CD14-positive monocyte (primary cell): ENCODE measurements around the gene ADGRG6. TPM values are rescaled to one million over a fixed set of nuclear protein-coding genes. Genes with fewer than 3 reads are reported as not detected.

ENCODE experiments used
- DNase-seq, 3 donors: peaks; one replicate each; pipeline ENCODE4 v3.0.0-alpha.2; 2011 to 2022
- H2AFZ ChIP-seq: 2 replicates; pipeline ENCODE4 v1.6.0; 2012; ENCODE audit warnings: mild to moderate bottlenecking, low read depth, low read length, inconsistent platforms; ENCODE audit not compliant: insufficient read depth, poor library complexity, severe bottlenecking
- H3K27ac ChIP-seq, 2 donors: 1 replicate in 1 of 2; 2 replicates in 1 of 2; pipeline ENCODE4 v1.5.1; 2012 to 2013; ENCODE audit warnings: low read length in 2 of 2, control low read depth in 1 of 2, inconsistent platforms in 1 of 2, low read depth in 1 of 2, mild to moderate bottlenecking in 1 of 2
- H3K27me3 ChIP-seq, 2 donors: one replicate each; pipeline versions ENCODE4 v1.6.0 to v1.6.1; 2011 to 2013; ENCODE audit warnings: low read length in 2 of 2; ENCODE audit not compliant: control insufficient read depth in 2 of 2, insufficient read depth in 2 of 2
- H3K36me3 ChIP-seq, 2 donors: replicated peaks in 1 of 2; 1 replicate in 1 of 2; 2 replicates in 1 of 2; pipeline versions ENCODE4 v1.5.1 to v1.6.1; 2012 to 2013; ENCODE audit warnings: low read length in 2 of 2, control low read depth in 1 of 2, inconsistent platforms in 1 of 2, mild to moderate bottlenecking in 1 of 2; ENCODE audit not compliant: insufficient read depth in 2 of 2, control insufficient read depth in 1 of 2
- H3K4me1 ChIP-seq, 2 donors: 1 replicate in 1 of 2; 2 replicates in 1 of 2; pipeline versions ENCODE4 v1.5.1 to v1.6.1; 2012 to 2013; ENCODE audit warnings: low read length in 2 of 2, control low read depth in 1 of 2, inconsistent platforms in 1 of 2, mild to moderate bottlenecking in 1 of 2, moderate library complexity in 1 of 2; ENCODE audit not compliant: insufficient read depth in 2 of 2, control insufficient read depth in 1 of 2
- H3K4me2 ChIP-seq: replicated peaks from 2 replicates; pipeline ENCODE3; 2012; ENCODE audit warnings: low read length, moderate library complexity, mild to moderate bottlenecking; ENCODE audit not compliant: poor library complexity, severe bottlenecking; ENCODE audit errors: extremely low read depth
- H3K4me3 ChIP-seq, 3 experiments: fragments of 200-600 bp in 1 of 3; sonication (generic) in 1 of 3; replicated peaks in 1 of 3; 1 replicate in 2 of 3; 2 replicates in 1 of 3; pipeline ENCODE4 v1.5.1; 2011 to 2013; ENCODE audit warnings: low read length in 3 of 3, mild to moderate bottlenecking in 3 of 3, control low read depth in 2 of 3, low read depth in 2 of 3, inconsistent platforms in 1 of 3, moderate library complexity in 1 of 3
- H3K79me2 ChIP-seq: 2 replicates; pipeline ENCODE4 v1.6.0; 2012; ENCODE audit warnings: mild to moderate bottlenecking, control low read depth, inconsistent platforms, low read length, moderate library complexity; ENCODE audit not compliant: insufficient read depth
- H3K9ac ChIP-seq: 2 replicates; pipeline ENCODE4 v1.6.0; 2017; ENCODE audit warnings: low read length, mild to moderate bottlenecking; ENCODE audit not compliant: insufficient read depth, poor library complexity, severe bottlenecking
- H3K9me3 ChIP-seq, 2 donors: replicated peaks in 1 of 2; 1 replicate in 1 of 2; 2 replicates in 1 of 2; pipeline versions ENCODE4 v1.5.1 to v1.6.1; 2012 to 2013; ENCODE audit warnings: low read length in 2 of 2, control low read depth in 1 of 2; ENCODE audit not compliant: control insufficient read depth in 1 of 2, insufficient read depth in 1 of 2
- H4K20me1 ChIP-seq: 2 replicates; pipeline ENCODE4 v1.6.0; 2012; ENCODE audit warnings: mild to moderate bottlenecking, low read length, control low read depth, moderate library complexity; ENCODE audit not compliant: insufficient read depth
- H3K27ac Mint-ChIP-seq, 7 donors: one replicate each; pipeline ENCODE4 v1.8.0; 2020; ENCODE audit warnings: mild to moderate bottlenecking in 7 of 7, mixed read lengths in 7 of 7, moderate library complexity in 6 of 7, inconsistent platforms in 2 of 7
- H3K27me3 Mint-ChIP-seq, 3 donors: one replicate each; pipeline ENCODE4 v1.8.0; 2021 to 2022; ENCODE audit warnings: low read depth in 3 of 3, mild to moderate bottlenecking in 3 of 3, mixed read lengths in 3 of 3, moderate library complexity in 3 of 3, inconsistent platforms in 1 of 3
- H3K36me3 Mint-ChIP-seq, 2 donors: one replicate each; pipeline ENCODE4 v1.8.0; 2020; ENCODE audit warnings: mixed read lengths in 2 of 2, inconsistent platforms in 1 of 2, mild to moderate bottlenecking in 1 of 2
- H3K4me1 Mint-ChIP-seq: one replicate; pipeline ENCODE4 v1.8.0; 2020; ENCODE audit warnings: mild to moderate bottlenecking, mixed read lengths
- H3K4me3 Mint-ChIP-seq, 2 donors: one replicate each; pipeline ENCODE4 v1.8.0; 2020; ENCODE audit warnings: mild to moderate bottlenecking in 2 of 2, mixed read lengths in 2 of 2, moderate library complexity in 1 of 2
- H3K9me3 Mint-ChIP-seq, 7 donors: one replicate each; pipeline ENCODE4 v1.8.0; 2020 to 2022; ENCODE audit warnings: mixed read lengths in 7 of 7, mild to moderate bottlenecking in 6 of 7, moderate library complexity in 6 of 7, inconsistent platforms in 2 of 7
- WGBS: methylation state at CpG from one replicate; pipeline ENCODE4 v1.1.5; 2013; ENCODE audit warnings: missing lambda C conversion rate; ENCODE audit not compliant: insufficient coverage; 5-methylcytosine and 5-hydroxymethylcytosine counted together
- intact Hi-C, 2 donors: fragments of 100-400 bp; cut with micrococcal nuclease; formaldehyde crosslinking; loops; one replicate each; pipeline versions ENCODE4 v1.15.0 to v1.15.1; 2023
- polyA plus RNA-seq, 3 donors: library from polyadenylated mRNA; depleted of rRNA in 1 of 3; unstranded in 2 of 3; stranded (reverse) in 1 of 3; fragments of 300-500 nt in 2 of 3; fragments of >200 nt in 1 of 3; fragmentation: Illumina TruSeq in 2 of 3; gene quantifications; 1 replicate in 2 of 3; 2 replicates in 1 of 3; pipeline ENCODE4 v1.2.3, GENCODE V29; 2012 to 2021
- TF ChIP-seq, protein P1 (sequence below): fragments of 200-600 bp; IDR thresholded peaks from one replicate; pipeline ENCODE4 v1.8.0; 2022; ENCODE audit warnings: antibody characterized with exemption, mild to moderate bottlenecking

Gene ADGRG6
- polyA plus RNA-seq, 3 donors, result 0.18 to 0.31 TPM; not detected in 1

DNA sequence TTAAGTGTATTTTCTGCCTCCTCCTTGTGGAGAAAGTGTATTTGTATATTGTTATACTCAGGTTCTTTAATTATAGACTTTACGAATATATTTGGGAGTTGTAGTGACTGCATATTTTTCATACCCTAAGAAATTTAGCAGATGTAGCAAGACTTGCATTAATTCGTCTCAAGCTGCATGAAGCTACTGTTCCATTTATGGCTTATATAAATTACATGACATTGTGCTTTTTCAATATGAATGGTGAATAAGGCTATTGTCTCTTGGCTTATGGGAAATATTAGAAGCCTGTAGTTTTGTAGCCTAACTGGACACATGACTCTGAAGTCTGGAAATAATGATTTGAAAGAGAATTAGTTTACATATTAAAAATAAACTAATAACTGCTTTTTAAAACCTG lies 2.4 kb downstream of the ADGRG6 start:
- TF ChIP-seq, protein P1, sequence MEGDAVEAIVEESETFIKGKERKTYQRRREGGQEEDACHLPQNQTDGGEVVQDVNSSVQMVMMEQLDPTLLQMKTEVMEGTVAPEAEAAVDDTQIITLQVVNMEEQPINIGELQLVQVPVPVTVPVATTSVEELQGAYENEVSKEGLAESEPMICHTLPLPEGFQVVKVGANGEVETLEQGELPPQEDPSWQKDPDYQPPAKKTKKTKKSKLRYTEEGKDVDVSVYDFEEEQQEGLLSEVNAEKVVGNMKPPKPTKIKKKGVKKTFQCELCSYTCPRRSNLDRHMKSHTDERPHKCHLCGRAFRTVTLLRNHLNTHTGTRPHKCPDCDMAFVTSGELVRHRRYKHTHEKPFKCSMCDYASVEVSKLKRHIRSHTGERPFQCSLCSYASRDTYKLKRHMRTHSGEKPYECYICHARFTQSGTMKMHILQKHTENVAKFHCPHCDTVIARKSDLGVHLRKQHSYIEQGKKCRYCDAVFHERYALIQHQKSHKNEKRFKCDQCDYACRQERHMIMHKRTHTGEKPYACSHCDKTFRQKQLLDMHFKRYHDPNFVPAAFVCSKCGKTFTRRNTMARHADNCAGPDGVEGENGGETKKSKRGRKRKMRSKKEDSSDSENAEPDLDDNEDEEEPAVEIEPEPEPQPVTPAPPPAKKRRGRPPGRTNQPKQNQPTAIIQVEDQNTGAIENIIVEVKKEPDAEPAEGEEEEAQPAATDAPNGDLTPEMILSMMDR, result no peak
- intact Hi-C loops, result no loop called here
- H3K4me3 ChIP-seq, result no peak overlapping the region
- H3K36me3 ChIP-seq, result no peaks in the 10 kb centered on the region
- H3K36me3 Mint-ChIP-seq, result peaks cover 0 to 7% of the 10 kb centered on the region in 2 donors
- no peak overlapping the region for H2AFZ ChIP-seq
- H3K27ac Mint-ChIP-seq, result no peak overlapping the region
- no peaks in the 10 kb centered on the region for H4K20me1 ChIP-seq
- H3K9me3 Mint-ChIP-seq, result peaks cover 0 to 8% (median 2%) of the 10 kb centered on the region in 7 donors
- peaks cover 12 to 19% of the 10 kb centered on the region in 2 donors for H3K4me1 ChIP-seq
- H3K9ac ChIP-seq, result no peak overlapping the region
- H3K79me2 ChIP-seq, result no peaks in the 10 kb centered on the region
- WGBS, result no CpG with 5 or more reads among the region's 2 CpGs
- DNase-seq, result no peak
- peaks cover 12 to 22% of the 10 kb centered on the region in 2 donors for H3K27me3 ChIP-seq
- H3K4me3 Mint-ChIP-seq, result no peak overlapping the region
- peaks cover 13% of the 10 kb centered on the region for H3K4me1 Mint-ChIP-seq
- H3K27ac ChIP-seq, result no peak overlapping the region
- no peak overlapping the region for H3K4me2 ChIP-seq
- H3K27me3 Mint-ChIP-seq, result peaks cover 27 to 34% (median 28%) of the 10 kb centered on the region in 3 donors
- no peaks in the 10 kb centered on the region for H3K9me3 ChIP-seq

DNA sequence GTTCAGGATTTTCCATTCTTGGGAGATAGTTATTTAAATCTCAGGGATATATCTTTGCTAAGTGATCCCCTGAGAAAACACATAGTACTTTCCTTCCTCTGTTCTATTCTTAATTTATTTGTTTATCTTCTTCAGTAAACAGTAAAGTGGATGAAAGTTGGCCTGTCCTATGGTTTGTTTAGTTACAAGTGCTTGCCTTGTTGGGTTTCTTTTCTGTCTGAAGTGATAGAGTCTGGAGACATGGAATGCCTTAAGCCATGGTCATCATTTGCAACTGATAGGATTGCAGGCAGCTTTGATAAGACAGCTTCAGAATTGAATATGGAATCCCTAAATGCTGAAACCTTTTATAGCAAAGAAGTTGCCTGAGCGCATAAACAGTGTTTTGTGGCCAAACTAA lies 4.9 kb downstream of the ADGRG6 start:
- Histone ChIP-seq H3K4me2 (no peak overlapping the region), H3K36me3 (no peaks in the 10 kb centered on the region), H3K9ac (no peak overlapping the region), H3K79me2 (no peaks in the 10 kb centered on the region), H3K4me1 (peaks cover 6 to 8% of the 10 kb centered on the region in 2 donors), H2AFZ (no peak overlapping the region), H3K27ac (no peak overlapping the region), H3K27me3 (peaks cover 4 to 9% of the 10 kb centered on the region in 2 donors), H3K9me3 (no peaks in the 10 kb centered on the region), H3K4me3 (no peak overlapping the region), H4K20me1 (no peaks in the 10 kb centered on the region)
- Mint-ChIP-seq H3K36me3 (peaks cover 0 to 3% of the 10 kb centered on the region in 2 donors), H3K27ac (no peak overlapping the region), H3K9me3 (peaks cover 0 to 3% (median 0%) of the 10 kb centered on the region in 7 donors), H3K27me3 (peaks cover 14 to 16% (median 16%) of the 10 kb centered on the region in 3 donors), H3K4me1 (peaks cover 17% of the 10 kb centered on the region), H3K4me3 (no peak overlapping the region)
- 80% methylated on average over 1 of the region's 1 CpG for WGBS
- intact Hi-C loops, result no loop called here
- TF ChIP-seq, protein P1, result no peak
- DNase-seq, result no peak
